Measurements from ENCODE around the gene MYO5C. TPM values are rescaled to one million over a fixed set of nuclear protein-coding genes. Genes with fewer than 3 reads are reported as not detected.

The MYO5C gene
- total and polyA plus RNA-seq, 2 of the 8 experiments (the other 6 are each of a cell fraction or from before 2014, with no cell fraction given) = 8.2 to 26.7 TPM

DNA sequence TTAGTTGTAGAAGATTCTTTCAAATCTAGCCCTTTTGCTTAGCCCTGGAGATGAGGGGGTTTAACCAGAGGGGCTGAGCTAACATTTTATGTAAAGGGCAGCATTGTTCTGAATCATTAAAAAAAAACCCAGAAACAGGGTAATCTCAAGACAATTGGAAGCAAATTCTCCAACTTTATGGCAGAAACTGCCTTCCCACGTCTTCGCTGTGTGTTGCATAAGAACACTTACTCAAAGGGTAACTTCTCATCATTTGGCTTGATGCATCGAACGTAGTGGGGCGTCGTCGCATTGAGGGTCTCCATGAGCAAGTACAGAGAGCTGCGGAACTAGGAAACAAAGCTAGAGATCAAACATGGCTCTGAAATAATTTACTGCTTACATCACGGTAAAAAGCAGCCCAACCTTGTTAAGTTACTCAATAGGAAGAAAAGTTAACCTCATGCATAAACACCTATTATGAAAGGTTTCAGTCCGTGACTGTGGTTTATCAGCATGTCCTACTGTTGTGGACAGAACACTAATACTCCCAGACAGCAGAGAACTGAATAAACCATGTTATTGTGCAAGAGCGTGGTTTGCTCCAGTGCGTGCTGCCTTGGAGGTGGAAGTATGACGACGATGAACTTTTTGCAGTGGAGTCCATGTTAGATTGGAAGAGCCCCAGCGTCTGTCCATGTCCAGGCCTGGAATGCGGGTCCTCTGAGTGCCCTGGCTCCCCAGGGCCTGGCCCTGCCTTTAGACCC is 48.7 kb downstream of the MYO5C start (continued):
- TF ChIP-seq EGR1 (IDR thresholded peaks at IDR 0.05; ENCODE audit: borderline replicate concordance, low read depth, low read length) (no peak), KDM1A (IDR thresholded peaks at IDR 0.05; ENCODE audit: borderline replicate concordance, low read length) (no peak), JUN (IDR thresholded peaks at IDR 0.05; ENCODE audit: low read depth, low read length) (no peak), TEAD4 (IDR thresholded peaks at IDR 0.05; ENCODE audit: low read depth, low read length) (no peak), RBBP5 (IDR thresholded peaks at IDR 0.05; ENCODE audit: borderline replicate concordance, low read depth, low read length) (no peak), SIN3A (conservative IDR thresholded peaks at IDR 0.05 in 1 of 2, IDR thresholded peaks at IDR 0.05 in 1 of 2; ENCODE audit: low read depth in 1 of 2, low read length in 2 of 2) (no peak)

All from H1 (cell line).